CD4-positive, alpha-beta memory T cell (primary cell): Measurements from ENCODE around the gene SLC25A36. TPM values are rescaled to one million over a fixed set of nuclear protein-coding genes. Genes with fewer than 3 reads are reported as not detected.
"Not testable (repeated sequence)": the region's sequence is repeated elsewhere in the genome, so short reads cannot be mapped to it uniquely, and the experiment has no call there.

Experiments used
- CTCF ChIA-PET: fragments of 350-600 bp; sonication (Branson Sonifier 250); formaldehyde crosslinking; loops from one replicate; lab custom pipeline; 2021; ENCODE audit warnings: inconsistent platforms; ENCODE audit not compliant: partially characterized antibody; lab: Charles Lee
- POLR2A ChIA-PET: fragments of 350-600 bp; sonication (Branson Sonifier 250); formaldehyde crosslinking; loops from one replicate; lab custom pipeline; 2021; ENCODE audit not compliant: partially characterized antibody; lab: Charles Lee
- DNase-seq, 5 donors: peaks; one replicate each; pipeline versions ENCODE4 v3.0.0 to v3.0.0-alpha.2; 2020 to 2022; ENCODE audit warnings: mixed read lengths in 1 of 5
- H3K27ac ChIP-seq: one replicate; pipeline ENCODE4 v1.7.0; 2013; ENCODE audit warnings: low read depth, low read length
- H3K27me3 ChIP-seq: 2 replicates; pipeline ENCODE4 v1.7.0; 2013; ENCODE audit warnings: mild to moderate bottlenecking, low read length, moderate library complexity; ENCODE audit not compliant: insufficient read depth
- H3K36me3 ChIP-seq: 2 replicates; pipeline ENCODE4 v1.7.0; 2013; ENCODE audit warnings: mild to moderate bottlenecking, low read length, moderate library complexity; ENCODE audit not compliant: insufficient read depth
- H3K4me1 ChIP-seq: 2 replicates; pipeline ENCODE4 v1.7.0; 2013; ENCODE audit warnings: mild to moderate bottlenecking, low read length, moderate library complexity; ENCODE audit not compliant: insufficient read depth
- H3K4me3 ChIP-seq, 2 donors: one replicate each; pipeline ENCODE4 v1.7.0; 2013; ENCODE audit warnings: low read length in 2 of 2, mild to moderate bottlenecking in 1 of 2
- H3K9me3 ChIP-seq, 2 donors: one replicate each; pipeline ENCODE4 v1.7.0; 2013; ENCODE audit warnings: low read length in 2 of 2, control low read depth in 1 of 2; ENCODE audit not compliant: control insufficient read depth in 1 of 2
- H3K27ac Mint-ChIP-seq, 7 donors: one replicate each; pipeline ENCODE4 v1.8.0; 2020 to 2021; ENCODE audit warnings: mixed read lengths in 7 of 7, mild to moderate bottlenecking in 6 of 7, inconsistent platforms in 3 of 7, moderate library complexity in 3 of 7
- H3K27me3 Mint-ChIP-seq, 2 donors: one replicate each; pipeline ENCODE4 v1.8.0; 2020 to 2021; ENCODE audit warnings: mixed read lengths in 2 of 2
- H3K36me3 Mint-ChIP-seq, 2 donors: one replicate each; pipeline ENCODE4 v1.8.0; 2020 to 2021; ENCODE audit warnings: mixed read lengths in 2 of 2, inconsistent platforms in 1 of 2, mild to moderate bottlenecking in 1 of 2
- H3K4me1 Mint-ChIP-seq, 4 donors: one replicate each; pipeline ENCODE4 v1.8.0; 2020 to 2021; ENCODE audit warnings: mixed read lengths in 4 of 4, mild to moderate bottlenecking in 1 of 4
- H3K4me3 Mint-ChIP-seq, 8 donors: one replicate each; pipeline ENCODE4 v1.8.0; 2020 to 2021; ENCODE audit warnings: mixed read lengths in 8 of 8, mild to moderate bottlenecking in 7 of 8, moderate library complexity in 6 of 8, inconsistent platforms in 3 of 8
- H3K9me3 Mint-ChIP-seq, 8 donors: one replicate each; pipeline ENCODE4 v1.8.0; 2020 to 2021; ENCODE audit warnings: mixed read lengths in 8 of 8, mild to moderate bottlenecking in 5 of 8, inconsistent platforms in 3 of 8, moderate library complexity in 1 of 8
- intact Hi-C: fragments of 100-400 bp; cut with micrococcal nuclease; formaldehyde crosslinking; loops from one replicate; pipeline ENCODE4 v1.15.1; 2023
- polyA plus RNA-seq, 2 donors: library from polyadenylated mRNA; unstranded; fragments of 300-500 nt; fragmentation: Illumina TruSeq; gene quantifications; one replicate each; pipeline ENCODE4 v1.2.3, GENCODE V29; 2021
- total RNA-seq, 2 experiments: library from RNA; stranded (reverse); gene quantifications; one replicate each; pipeline ENCODE4 v1.2.3, GENCODE V29; 2021

The SLC25A36 gene
- total and polyA plus RNA-seq, 4 experiments from 2014 or later: 26.6 to 56.5 (median 48.0) TPM

GRCh38 chr3:140931016-140931454 is 10.6 kb upstream of the SLC25A36 start:
- H3K4me1 ChIP-seq: no peaks in the 10 kb centered on the region
- no peaks in the 10 kb centered on the region for H3K9me3 ChIP-seq
- Mint-ChIP-seq H3K4me3 (no peak overlapping the region), H3K9me3 (peaks cover 0 to 4% (median under 1%) of the 10 kb centered on the region in 8 donors), H3K27me3 (peaks cover 25 to 26% of the 10 kb centered on the region in 2 donors), H3K27ac (no peak overlapping the region), H3K36me3 (no peaks in the 10 kb centered on the region), H3K4me1 (no peaks in the 10 kb centered on the region)
- no peak overlapping the region for H3K27ac ChIP-seq
- no peaks in the 10 kb centered on the region for H3K36me3 ChIP-seq
- H3K4me3 ChIP-seq: no peak overlapping the region
- ChIA-PET POLR2A (no interaction called here), CTCF (no interaction called here)
- intact Hi-C loops: no loop called here
- peaks cover 8% of the 10 kb centered on the region for H3K27me3 ChIP-seq
- no peak for DNase-seq

- Mint-ChIP-seq H3K4me3 (no peak overlapping the region), H3K27ac (no peak overlapping the region), H3K9me3 (peaks cover 0 to 4% (median 2%) of the 10 kb centered on the region in 8 donors), H3K4me1 (no peaks in the 10 kb centered on the region), H3K27me3 (peaks cover 23 to 25% of the 10 kb centered on the region in 2 donors), H3K36me3 (no peaks in the 10 kb centered on the region)
- Histone ChIP-seq H3K9me3 (no peaks in the 10 kb centered on the region), H3K36me3 (no peaks in the 10 kb centered on the region), H3K4me1 (no peaks in the 10 kb centered on the region), H3K27me3 (peaks cover 8% of the 10 kb centered on the region), H3K4me3 (no peak overlapping the region), H3K27ac (no peak overlapping the region)
- POLR2A ChIA-PET: no interaction called here
- no peak for DNase-seq
- CTCF ChIA-PET: interaction anchor here (1.2 kb wide), 1 partner anchor 9 kb away, joined by 4 read pairs; no protein-coding TSS in a partner anchor
- intact Hi-C loops: no loop called here
Measured at GRCh38 chr3:140931801-140932200, 9.8 kb upstream of the SLC25A36 start.

DNA sequence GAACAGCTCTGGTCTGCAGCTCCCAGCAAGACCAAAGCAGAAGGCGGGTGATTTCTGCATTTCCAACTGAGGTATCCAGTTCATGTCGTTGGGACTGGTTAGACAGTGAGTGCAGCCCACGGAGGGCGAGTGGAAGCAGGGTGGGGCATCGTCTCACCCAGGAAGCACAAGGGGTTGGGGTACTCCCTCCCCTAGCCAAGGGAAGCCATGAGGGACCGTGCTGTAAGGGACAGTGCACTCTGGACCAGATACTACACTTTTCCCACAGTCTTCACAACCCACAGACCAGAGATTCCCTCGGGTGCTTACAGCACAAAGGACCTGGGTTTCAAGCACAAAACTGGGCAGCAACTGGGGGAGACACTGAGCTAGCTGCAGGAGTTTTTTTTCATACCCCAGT is 8.5 kb upstream of the SLC25A36 start:
- CTCF ChIA-PET: no interaction called here
- POLR2A ChIA-PET: no interaction called here
- H3K4me3 Mint-ChIP-seq: no peak overlapping the region
- no peaks in the 10 kb centered on the region for H3K4me1 Mint-ChIP-seq
- H3K36me3 ChIP-seq: no peaks in the 10 kb centered on the region
- no peaks in the 10 kb centered on the region for H3K9me3 ChIP-seq
- DNase-seq: no peak
- H3K27me3 Mint-ChIP-seq: peaks cover 23% of the 10 kb centered on the region in 2 donors
- H3K4me1 ChIP-seq: no peaks in the 10 kb centered on the region
- H3K36me3 Mint-ChIP-seq: no peaks in the 10 kb centered on the region
- peaks cover 3% of the 10 kb centered on the region for H3K27me3 ChIP-seq
- intact Hi-C loops: no loop called here
- no peak overlapping the region for H3K27ac Mint-ChIP-seq
- H3K4me3 ChIP-seq: no peak overlapping the region
- H3K27ac ChIP-seq: no peak overlapping the region
- peaks cover 0 to 4% (median 2%) of the 10 kb centered on the region in 8 donors for H3K9me3 Mint-ChIP-seq

- H3K27me3 Mint-ChIP-seq: peaks cover 22 to 23% of the 10 kb centered on the region in 2 donors
Measured at GRCh38 chr3:140933552-140933951, 8.1 kb upstream of the SLC25A36 start.

GRCh38 chr3:140939305-140939704 is 2.3 kb upstream of the SLC25A36 start:
- peak overlapping the region in 1 of 7 donors; percentile 73 for H3K27ac Mint-ChIP-seq
- POLR2A ChIA-PET, intact Hi-C loops, H3K27ac ChIP-seq, H3K27me3 ChIP-seq, H3K36me3 ChIP-seq, H3K4me3 ChIP-seq, CTCF ChIA-PET, H3K27me3 Mint-ChIP-seq, H3K9me3 Mint-ChIP-seq, DNase-seq, H3K9me3 ChIP-seq: not testable (repeated sequence)
- H3K4me3 Mint-ChIP-seq: peak overlapping the region in 1 of 8 donors; percentile 43
- H3K4me1 ChIP-seq: peaks cover 18% of the 10 kb centered on the region
- peaks cover 0 to 12% of the 10 kb centered on the region in 2 donors for H3K36me3 Mint-ChIP-seq
- peaks cover 16 to 36% (median 26%) of the 10 kb centered on the region in 4 donors for H3K4me1 Mint-ChIP-seq

More at GRCh38 chr3:140933552-140933951, 8.1 kb upstream of the SLC25A36 start:
- no peaks in the 10 kb centered on the region for H3K36me3 ChIP-seq
- ChIA-PET CTCF (no interaction called here), POLR2A (no interaction called here)
- Mint-ChIP-seq H3K4me3 (no peak overlapping the region), H3K27ac (no peak overlapping the region), H3K36me3 (no peaks in the 10 kb centered on the region), H3K4me1 (no peaks in the 10 kb centered on the region), H3K9me3 (peaks cover 0 to 4% (median 2%) of the 10 kb centered on the region in 8 donors)
- DNase-seq: no peak
- no peaks in the 10 kb centered on the region for H3K4me1 ChIP-seq
- H3K4me3 ChIP-seq: no peak overlapping the region
- intact Hi-C loops: no loop called here
- H3K27me3 ChIP-seq: peaks cover 3% of the 10 kb centered on the region
- H3K27ac ChIP-seq: no peak overlapping the region
- no peaks in the 10 kb centered on the region for H3K9me3 ChIP-seq

DNA sequence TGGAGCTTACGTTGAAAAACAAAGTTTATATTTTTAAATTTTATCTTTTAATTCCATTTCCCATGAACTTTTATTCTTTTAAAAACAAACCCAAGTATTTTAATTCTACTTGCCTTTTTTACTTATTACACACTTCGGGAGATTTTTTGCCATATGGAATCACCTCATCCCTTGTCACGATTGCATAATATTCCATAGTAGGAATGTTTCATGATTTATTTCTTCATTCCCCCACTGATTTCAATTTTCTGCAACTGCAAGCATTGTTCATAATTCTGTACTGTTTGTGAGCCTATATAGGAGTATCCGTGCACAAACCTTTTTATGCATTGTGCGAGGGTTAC is 574 bp upstream of the SLC25A36 start:
- H3K36me3 Mint-ChIP-seq: peaks cover 0 to 12% of the 10 kb centered on the region in 2 donors
- ChIA-PET CTCF (interaction anchor here (1.9 kb wide), 1 partner anchor 76 kb away, joined by 4 read pairs; no protein-coding TSS in a partner anchor), POLR2A (no interaction called here)
- peaks cover 21 to 49% (median 34%) of the 10 kb centered on the region in 4 donors for H3K4me1 Mint-ChIP-seq
- intact Hi-C loops: loop anchor here (2.0 to 10.0 kb wide), 2 partner anchors 290 to 1504 kb away; partner anchors contain the start of genes PXYLP1 and XRN1
- Histone ChIP-seq H3K36me3 (no peaks in the 10 kb centered on the region), H3K4me3 (peak overlapping the region; percentile 11 to 64), H3K4me1 (peaks cover 28% of the 10 kb centered on the region), H3K27ac (peak overlapping the region; percentile 75), H3K27me3 (no peaks in the 10 kb centered on the region), H3K9me3 (no peaks in the 10 kb centered on the region)
- peak overlapping the region; percentile 97 to 100 (median 98) for H3K27ac Mint-ChIP-seq
- H3K9me3 Mint-ChIP-seq: peaks cover 0 to 4% (median 0%) of the 10 kb centered on the region in 8 donors
- DNase-seq: no peak
- peak overlapping the region; percentile 89 to 99 (median 93) for H3K4me3 Mint-ChIP-seq
- no peaks in the 10 kb centered on the region for H3K27me3 Mint-ChIP-seq

GRCh38 chr3:140942221-140943104 is 827 bp downstream of the SLC25A36 start:
- POLR2A ChIA-PET: interaction anchor here (1.0 to 1.3 kb wide), 4 partner anchors 14 to 855 kb away, joined by 3 to 9 read pairs (median 4); partner anchors contain the start of gene PXYLP1
- Mint-ChIP-seq H3K36me3 (peaks cover 12 to 18% of the 10 kb centered on the region in 2 donors), H3K4me1 (peaks cover 27 to 62% (median 44%) of the 10 kb centered on the region in 4 donors), H3K27me3 (no peaks in the 10 kb centered on the region), H3K9me3 (peaks cover 0 to 2% (median 0%) of the 10 kb centered on the region in 8 donors), H3K27ac (peak overlapping the region; percentile 91 to 99 (median 97)), H3K4me3 (peak overlapping the region; percentile 89 to 99 (median 93))
- DNase-seq: peak in 3 of 5 donors; percentile 40 to 50 (median 40)
- no peaks in the 10 kb centered on the region for H3K27me3 ChIP-seq
- intact Hi-C loops: loop anchor here (2.0 to 10.0 kb wide), 2 partner anchors 44 to 1502 kb away; partner anchors contain the start of gene XRN1
- peak overlapping the region; percentile 75 for H3K27ac ChIP-seq
- no peaks in the 10 kb centered on the region for H3K9me3 ChIP-seq
- H3K36me3 ChIP-seq: no peaks in the 10 kb centered on the region
- H3K4me3 ChIP-seq: peak overlapping the region; percentile 64 to 90
- CTCF ChIA-PET: interaction anchor here (1.0 to 1.2 kb wide), 2 partner anchors 20 to 289 kb away, joined by 3 read pairs; partner anchors contain the start of gene PXYLP1
- H3K4me1 ChIP-seq: peaks cover 28% of the 10 kb centered on the region
